ENCODE data around the gene WDR54. TPM values are rescaled to one million over a fixed set of nuclear protein-coding genes. Genes with fewer than 3 reads are reported as not detected.
A peak's percentile ranks its signal among the peaks of the same experiment; 100 is the strongest.

The WDR54 gene
- total and polyA plus RNA-seq, 2 donors: 32.5 to 35.6 TPM

DNA sequence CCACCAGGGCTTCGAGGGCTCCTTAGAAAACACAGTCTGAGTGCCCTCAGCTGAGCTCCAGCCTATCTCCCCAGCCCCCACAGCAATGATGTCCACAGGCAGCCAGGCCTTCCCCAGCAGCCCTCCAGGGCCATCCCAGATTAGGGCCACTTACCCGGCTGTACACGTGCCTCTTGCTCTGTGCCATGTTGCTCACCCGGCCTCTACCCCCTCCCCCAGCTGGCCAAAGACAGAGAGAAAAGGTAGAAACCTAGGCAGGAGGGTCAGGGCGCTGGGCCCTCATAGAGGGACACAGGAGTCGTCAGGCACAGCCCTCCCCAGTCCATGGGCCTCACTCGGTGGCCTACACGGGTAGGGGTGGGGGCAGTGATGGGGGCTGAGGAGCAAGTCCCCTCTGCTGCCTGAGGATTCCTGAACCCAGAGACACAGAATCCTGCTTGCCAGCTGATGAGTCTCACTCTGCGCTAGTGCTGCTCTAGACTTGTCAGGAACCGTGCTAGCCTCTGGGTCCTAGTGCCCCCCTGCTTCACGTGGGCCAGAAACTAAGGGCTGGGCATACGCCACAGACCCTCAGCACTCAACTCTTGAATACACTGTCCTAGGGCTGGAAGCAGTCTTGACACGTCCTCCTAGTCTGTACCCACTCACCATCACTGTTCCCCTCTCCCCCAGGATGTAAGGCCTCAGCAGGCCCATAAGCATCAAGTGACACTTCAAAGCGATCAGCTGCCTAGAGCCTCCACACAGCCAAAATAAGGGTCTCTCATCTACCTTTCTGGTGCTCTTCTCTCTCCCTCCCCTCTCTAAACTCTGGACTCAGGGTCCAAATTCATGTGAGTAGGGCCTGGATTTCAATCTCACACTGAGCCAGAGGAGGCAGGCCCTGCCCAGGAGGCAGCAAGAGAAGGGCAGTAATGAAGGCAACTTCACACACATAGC is 41.4 kb upstream of the WDR54 start, which contains the start of gene DCTN1:
DCTN1 (minus strand) TSS at position 461 of the 939 bp plus-strand sequence; CDS start at position 187, 274 bp downstream.
- Histone ChIP-seq H3K4me1 (ENCODE audit: control insufficient read depth in 2 of 2, insufficient read depth in 2 of 2, low read length in 2 of 2) (peaks cover 4 to 24% of the 10 kb centered on the region in 2 donors), H3K4me3 (ENCODE audit: low read length in 2 of 2) (peak within 1 kb of the TSS in 1 of 2 donors; percentile 8), H3K9me3 (ENCODE audit: control insufficient read depth in 2 of 2, insufficient read depth in 1 of 2, low read length in 1 of 2) (no peaks in the 10 kb centered on the region), H3K27ac (ENCODE audit: low read depth in 1 of 2, low read length in 1 of 2) (no peak within 1 kb of the TSS), H3K27me3 (ENCODE audit: control insufficient read depth in 2 of 2, insufficient read depth in 1 of 2, low read length in 1 of 2) (no peaks in the 10 kb centered on the region), H3K36me3 (ENCODE audit: control insufficient read depth in 2 of 2, insufficient read depth in 2 of 2, low read length in 1 of 2) (peaks cover 26 to 33% of the 10 kb centered on the region in 2 donors)
- 68% methylated on average over 14 of the region's 14 CpGs for WGBS
- DNase-seq (ENCODE audit: low read depth in 6 of 9, low spot score in 9 of 9): peak in 7 of 9 donors; percentile 8 to 52 (median 38)

DNA sequence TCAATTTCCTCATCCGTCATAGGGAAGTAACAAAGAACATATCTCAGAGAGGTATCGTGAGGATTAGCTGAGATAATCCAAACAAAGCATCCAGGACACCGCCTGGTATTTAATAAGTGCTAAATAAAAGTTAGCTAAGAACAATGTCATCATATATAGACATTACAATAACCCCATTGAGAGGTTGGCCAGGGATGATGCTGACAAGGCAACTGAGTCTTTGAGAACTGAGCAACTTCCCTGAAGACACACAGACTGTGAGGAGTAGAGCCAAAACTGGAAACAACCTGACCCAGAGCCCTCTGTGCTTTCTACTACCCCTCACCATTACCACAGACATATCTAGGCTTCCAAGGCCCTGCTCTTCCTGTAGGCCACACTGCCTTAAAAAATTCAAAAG is 39.8 kb upstream of the WDR54 start:
- Histone ChIP-seq H3K27ac (ENCODE audit: low read depth in 1 of 2, low read length in 1 of 2) (no peak overlapping the region), H3K9me3 (ENCODE audit: control insufficient read depth in 2 of 2, insufficient read depth in 1 of 2, low read length in 1 of 2) (no peaks in the 10 kb centered on the region), H3K27me3 (ENCODE audit: control insufficient read depth in 2 of 2, insufficient read depth in 1 of 2, low read length in 1 of 2) (no peaks in the 10 kb centered on the region), H3K4me3 (ENCODE audit: low read length in 2 of 2) (no peak overlapping the region), H3K4me1 (ENCODE audit: control insufficient read depth in 2 of 2, insufficient read depth in 2 of 2, low read length in 2 of 2) (peaks cover 4 to 15% of the 10 kb centered on the region in 2 donors), H3K36me3 (ENCODE audit: control insufficient read depth in 2 of 2, insufficient read depth in 2 of 2, low read length in 1 of 2) (peaks cover 22 to 24% of the 10 kb centered on the region in 2 donors)
- WGBS: 99% methylated on average over 3 of the region's 3 CpGs
- no peak for DNase-seq (ENCODE audit: low read depth in 6 of 9, low spot score in 9 of 9)

DNA sequence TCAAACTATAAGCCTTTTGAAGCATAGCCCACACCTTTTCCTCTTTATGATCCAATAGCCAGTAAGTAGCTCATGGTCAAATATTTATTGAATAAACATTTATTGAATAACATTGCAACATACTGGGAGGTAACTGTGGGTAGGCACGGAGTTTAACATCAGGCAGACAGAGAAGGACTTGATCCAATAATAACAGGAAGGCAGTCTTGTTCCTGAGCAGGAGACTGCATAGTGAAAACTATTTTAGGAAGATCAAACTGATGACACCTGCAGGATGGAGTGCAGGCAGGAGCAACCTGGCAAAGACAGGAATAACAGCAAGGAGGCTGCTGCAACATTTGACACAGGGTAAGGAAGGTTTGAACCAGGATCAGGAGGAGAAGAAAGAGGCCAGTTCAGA is 38.3 kb upstream of the WDR54 start:
- DNase-seq (ENCODE audit: low read depth in 6 of 9, low spot score in 9 of 9): no peak
- H3K27me3 ChIP-seq (ENCODE audit: control insufficient read depth in 2 of 2, insufficient read depth in 1 of 2, low read length in 1 of 2): no peaks in the 10 kb centered on the region
- H3K27ac ChIP-seq (ENCODE audit: low read depth in 1 of 2, low read length in 1 of 2): no peak overlapping the region
- no peak overlapping the region for H3K4me3 ChIP-seq (ENCODE audit: low read length in 2 of 2)
- WGBS: 93% methylated on average over 1 of the region's 1 CpG
- peaks cover 9 to 14% of the 10 kb centered on the region in 2 donors for H3K36me3 ChIP-seq (ENCODE audit: control insufficient read depth in 2 of 2, insufficient read depth in 2 of 2, low read length in 1 of 2)
- H3K4me1 ChIP-seq (ENCODE audit: control insufficient read depth in 2 of 2, insufficient read depth in 2 of 2, low read length in 2 of 2): peaks cover 4 to 15% of the 10 kb centered on the region in 2 donors
- no peaks in the 10 kb centered on the region for H3K9me3 ChIP-seq (ENCODE audit: control insufficient read depth in 2 of 2, insufficient read depth in 1 of 2, low read length in 1 of 2)

DNA sequence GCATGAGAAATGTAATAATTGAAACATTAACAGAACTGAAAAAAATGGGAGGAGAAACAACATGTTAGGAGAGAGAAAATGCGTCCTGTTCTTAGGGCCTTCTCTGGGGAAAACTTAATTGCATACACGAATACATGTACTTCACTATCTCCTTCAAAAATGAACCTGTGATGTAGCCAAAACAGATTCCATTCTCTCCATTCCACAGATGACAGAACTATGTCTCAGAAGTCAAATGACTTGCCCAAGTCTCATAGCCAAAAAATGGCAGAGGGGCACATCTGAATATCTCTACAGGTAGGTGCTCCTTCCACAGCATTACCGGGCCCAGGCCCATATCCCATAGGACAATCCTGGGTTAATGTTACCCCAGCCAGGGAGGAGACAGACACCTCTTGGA is 37.5 kb upstream of the WDR54 start:
- H3K27ac ChIP-seq (ENCODE audit: low read depth in 1 of 2, low read length in 1 of 2): no peak overlapping the region
- no peak for DNase-seq (ENCODE audit: low read depth in 6 of 9, low spot score in 9 of 9)
- no peaks in the 10 kb centered on the region for H3K9me3 ChIP-seq (ENCODE audit: control insufficient read depth in 2 of 2, insufficient read depth in 1 of 2, low read length in 1 of 2)
- WGBS: 97% methylated on average over 3 of the region's 3 CpGs
- peaks cover 4 to 12% of the 10 kb centered on the region in 2 donors for H3K4me1 ChIP-seq (ENCODE audit: control insufficient read depth in 2 of 2, insufficient read depth in 2 of 2, low read length in 2 of 2)
- no peaks in the 10 kb centered on the region for H3K27me3 ChIP-seq (ENCODE audit: control insufficient read depth in 2 of 2, insufficient read depth in 1 of 2, low read length in 1 of 2)
- no peak overlapping the region for H3K4me3 ChIP-seq (ENCODE audit: low read length in 2 of 2)
- H3K36me3 ChIP-seq (ENCODE audit: control insufficient read depth in 2 of 2, insufficient read depth in 2 of 2, low read length in 1 of 2): peaks cover 9 to 14% of the 10 kb centered on the region in 2 donors

DNA sequence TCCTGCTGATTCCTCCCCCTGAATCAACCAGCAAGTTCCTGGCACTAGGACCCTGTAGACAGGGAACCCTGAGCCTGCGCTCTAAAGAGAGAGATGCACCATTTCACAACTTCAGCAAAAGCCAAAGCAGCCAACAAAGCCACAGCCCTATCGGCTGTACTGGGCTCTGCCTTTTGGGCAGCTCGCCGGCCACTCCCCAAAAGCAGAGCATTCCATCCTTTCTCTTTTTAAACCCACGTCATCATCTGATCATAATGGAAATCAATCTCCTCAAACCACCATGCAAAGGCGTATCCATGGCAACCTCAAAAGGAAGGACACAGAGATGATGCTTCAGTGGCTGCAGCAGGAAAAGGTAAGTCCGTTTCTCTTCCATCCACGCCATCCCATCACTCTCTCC is 36.1 kb upstream of the WDR54 start:
- peaks cover 1 to 5% of the 10 kb centered on the region in 2 donors for H3K4me1 ChIP-seq (ENCODE audit: control insufficient read depth in 2 of 2, insufficient read depth in 2 of 2, low read length in 2 of 2)
- 96% methylated on average over 8 of the region's 8 CpGs for WGBS
- H3K27me3 ChIP-seq (ENCODE audit: control insufficient read depth in 2 of 2, insufficient read depth in 1 of 2, low read length in 1 of 2): no peaks in the 10 kb centered on the region
- H3K36me3 ChIP-seq (ENCODE audit: control insufficient read depth in 2 of 2, insufficient read depth in 2 of 2, low read length in 1 of 2): peaks cover 9 to 14% of the 10 kb centered on the region in 2 donors
- H3K4me3 ChIP-seq (ENCODE audit: low read length in 2 of 2): no peak overlapping the region
- H3K9me3 ChIP-seq (ENCODE audit: control insufficient read depth in 2 of 2, insufficient read depth in 1 of 2, low read length in 1 of 2): no peaks in the 10 kb centered on the region
- no peak for DNase-seq (ENCODE audit: low read depth in 6 of 9, low spot score in 9 of 9)
- no peak overlapping the region for H3K27ac ChIP-seq (ENCODE audit: low read depth in 1 of 2, low read length in 1 of 2)

DNA sequence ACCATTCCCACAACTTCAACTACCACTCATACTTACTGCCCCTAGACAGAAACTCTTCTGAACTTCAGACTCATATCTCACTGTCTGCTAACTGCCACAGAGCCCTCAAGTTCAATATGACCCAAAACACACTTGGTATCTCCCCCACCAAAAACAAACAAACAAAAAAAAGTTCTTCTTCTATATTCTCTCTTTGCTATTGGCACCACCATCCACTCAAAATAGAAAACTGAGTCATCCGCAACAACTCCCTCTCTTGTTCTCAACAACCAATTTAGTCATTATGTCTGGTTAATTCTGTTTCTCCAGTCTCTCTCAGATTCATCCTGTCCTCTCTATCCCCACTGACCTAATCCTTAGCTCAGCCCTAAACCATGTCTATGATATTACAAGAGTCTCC is 34.2 kb upstream of the WDR54 start:
- H3K27me3 ChIP-seq (ENCODE audit: control insufficient read depth in 2 of 2, insufficient read depth in 1 of 2, low read length in 1 of 2): no peaks in the 10 kb centered on the region
- H3K4me3 ChIP-seq (ENCODE audit: low read length in 2 of 2): no peak overlapping the region
- DNase-seq (ENCODE audit: low read depth in 6 of 9, low spot score in 9 of 9): no peak
- no peaks in the 10 kb centered on the region for H3K9me3 ChIP-seq (ENCODE audit: control insufficient read depth in 2 of 2, insufficient read depth in 1 of 2, low read length in 1 of 2)
- WGBS: 95% methylated on average over 1 of the region's 1 CpG
- H3K4me1 ChIP-seq (ENCODE audit: control insufficient read depth in 2 of 2, insufficient read depth in 2 of 2, low read length in 2 of 2): peaks cover 8 to 9% of the 10 kb centered on the region in 2 donors
- H3K36me3 ChIP-seq (ENCODE audit: control insufficient read depth in 2 of 2, insufficient read depth in 2 of 2, low read length in 1 of 2): peaks cover 9 to 14% of the 10 kb centered on the region in 2 donors
- no peak overlapping the region for H3K27ac ChIP-seq (ENCODE audit: low read depth in 1 of 2, low read length in 1 of 2)

DNA sequence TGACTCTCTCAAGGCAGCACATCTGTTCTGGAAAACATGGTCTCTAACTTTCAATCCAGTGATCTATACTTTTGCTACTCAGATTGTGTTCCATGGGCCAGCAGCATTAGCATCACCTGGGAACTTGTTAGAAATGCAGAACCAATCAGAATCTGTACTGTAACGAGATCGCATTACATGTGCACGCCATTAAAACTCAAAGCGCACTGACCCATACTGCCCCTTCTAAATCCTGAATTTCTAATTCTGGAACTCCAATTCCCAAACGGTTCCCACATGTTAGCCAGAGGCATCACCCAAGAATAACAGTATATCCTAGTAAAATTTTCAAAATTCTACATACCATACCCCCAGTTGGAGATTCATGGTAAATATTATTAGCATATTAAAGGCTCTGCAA is 30.9 kb upstream of the WDR54 start:
- Histone ChIP-seq H3K4me3 (ENCODE audit: low read length in 2 of 2) (peak overlapping the region in 1 of 2 donors; percentile 83), H3K36me3 (ENCODE audit: control insufficient read depth in 2 of 2, insufficient read depth in 2 of 2, low read length in 1 of 2) (peaks cover 0 to under 1% of the 10 kb centered on the region in 2 donors), H3K9me3 (ENCODE audit: control insufficient read depth in 2 of 2, insufficient read depth in 1 of 2, low read length in 1 of 2) (no peaks in the 10 kb centered on the region), H3K27ac (ENCODE audit: low read depth in 1 of 2, low read length in 1 of 2) (no peak overlapping the region), H3K27me3 (ENCODE audit: control insufficient read depth in 2 of 2, insufficient read depth in 1 of 2, low read length in 1 of 2) (peaks cover 0 to 2% of the 10 kb centered on the region in 2 donors), H3K4me1 (ENCODE audit: control insufficient read depth in 2 of 2, insufficient read depth in 2 of 2, low read length in 2 of 2) (peaks cover 8 to 9% of the 10 kb centered on the region in 2 donors)
- WGBS: 83% methylated on average over 5 of the region's 5 CpGs
- no peak for DNase-seq (ENCODE audit: low read depth in 6 of 9, low spot score in 9 of 9)

DNA sequence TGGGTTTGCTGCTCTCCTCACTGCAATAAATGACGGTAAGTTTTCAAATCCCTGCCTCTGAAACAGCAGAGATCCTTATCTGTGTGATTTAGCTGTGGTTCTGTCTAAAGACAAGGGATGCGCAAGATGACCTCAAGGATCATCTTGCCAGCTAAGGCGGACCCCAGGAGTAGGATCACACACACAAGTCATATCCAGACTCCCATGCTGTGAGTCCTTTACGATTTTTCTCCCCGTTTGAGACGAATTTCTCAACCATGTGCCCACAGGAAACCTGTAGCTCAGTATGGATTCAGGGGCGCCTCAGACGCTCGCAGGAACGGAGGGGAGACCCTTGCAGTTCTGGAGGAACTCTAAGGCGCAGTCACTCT is 30.3 kb upstream of the WDR54 start:
- 1% methylated on average over 11 of the region's 11 CpGs for WGBS
- H3K36me3 ChIP-seq (ENCODE audit: control insufficient read depth in 2 of 2, insufficient read depth in 2 of 2, low read length in 1 of 2): no peaks in the 10 kb centered on the region

More for the DNA sequence above, 30.3 kb upstream of the WDR54 start:
- peaks cover 8 to 9% of the 10 kb centered on the region in 2 donors for H3K4me1 ChIP-seq (ENCODE audit: control insufficient read depth in 2 of 2, insufficient read depth in 2 of 2, low read length in 2 of 2)
- H3K9me3 ChIP-seq (ENCODE audit: control insufficient read depth in 2 of 2, insufficient read depth in 1 of 2, low read length in 1 of 2): no peaks in the 10 kb centered on the region
- H3K27ac ChIP-seq (ENCODE audit: low read depth in 1 of 2, low read length in 1 of 2): peak overlapping the region in 1 of 2 donors; percentile 64
- peaks cover 0 to 2% of the 10 kb centered on the region in 2 donors for H3K27me3 ChIP-seq (ENCODE audit: control insufficient read depth in 2 of 2, insufficient read depth in 1 of 2, low read length in 1 of 2)
- DNase-seq (ENCODE audit: low read depth in 6 of 9, low spot score in 9 of 9): peak in 3 of 9 donors; percentile 18 to 35 (median 20)
- peak overlapping the region; percentile 83 to 84 for H3K4me3 ChIP-seq (ENCODE audit: low read length in 2 of 2)

All from thymus (tissue), 11 donors.